ENCODE results near the gene CCIN.
"Not testable (repeated sequence)": the region's sequence is repeated elsewhere in the genome, so short reads cannot be mapped to it uniquely, and the experiment has no call there.

The CCIN gene

GRCh38 chr9:36158917-36159316, 10.3 kb upstream of the CCIN start:
- DNase-seq (ENCODE audit: low read depth): peak; percentile 56

- not testable (repeated sequence) for DNase-seq (ENCODE audit: low read depth)
Measured at GRCh38 chr9:36159509-36159908, 9.7 kb upstream of the CCIN start.

GRCh38 chr9:36160126-36160525, 9.1 kb upstream of the CCIN start:
- DNase-seq (ENCODE audit: low read depth): not testable (repeated sequence)

GRCh38 chr9:36161187-36161586, 8.0 kb upstream of the CCIN start:
- peak; percentile 60 for DNase-seq (ENCODE audit: low read depth)

GRCh38 chr9:36162211-36162738, 6.9 kb upstream of the CCIN start:
- DNase-seq (ENCODE audit: low read depth): no peak

- DNase-seq (ENCODE audit: low read depth): peak; percentile 75
Measured at GRCh38 chr9:36163049-36163785, 6.0 kb upstream of the CCIN start.

GRCh38 chr9:36163786-36164170, 5.4 kb upstream of the CCIN start:
- peak; percentile 62 for DNase-seq (ENCODE audit: low read depth)

GRCh38 chr9:36164372-36164771, 4.8 kb upstream of the CCIN start:
- DNase-seq (ENCODE audit: low read depth): no peak

GRCh38 chr9:36164989-36165388, 4.2 kb upstream of the CCIN start:
- DNase-seq (ENCODE audit: low read depth): no peak

- peak; percentile 67 for DNase-seq (ENCODE audit: low read depth)
Measured at GRCh38 chr9:36165826-36166167, 3.4 kb upstream of the CCIN start.

- peak; percentile 90 for DNase-seq (ENCODE audit: low read depth)
Measured at GRCh38 chr9:36166168-36166927, 2.8 kb upstream of the CCIN start.

- no peak for DNase-seq (ENCODE audit: low read depth)
Measured at GRCh38 chr9:36169708-36170107, 520 bp downstream of the CCIN start.

GRCh38 chr9:36170531-36170930, 1.3 kb downstream of the CCIN start:
- no peak for DNase-seq (ENCODE audit: low read depth)

GRCh38 chr9:36173861-36174260, 4.7 kb downstream of the CCIN start:
- no peak for DNase-seq (ENCODE audit: low read depth)

- no peak for DNase-seq (ENCODE audit: low read depth)
Measured at GRCh38 chr9:36174271-36174670, 5.1 kb downstream of the CCIN start.

GRCh38 chr9:36174731-36175130, 5.5 kb downstream of the CCIN start:
- no peak for DNase-seq (ENCODE audit: low read depth)

- not testable (repeated sequence) for DNase-seq (ENCODE audit: low read depth)
Measured at GRCh38 chr9:36175209-36175608, 6.0 kb downstream of the CCIN start.

GRCh38 chr9:36176496-36176895, 7.3 kb downstream of the CCIN start:
- not testable (repeated sequence) for DNase-seq (ENCODE audit: low read depth)

- DNase-seq (ENCODE audit: low read depth): no peak
Measured at GRCh38 chr9:36177571-36177970, 8.4 kb downstream of the CCIN start.

- DNase-seq (ENCODE audit: low read depth): not testable (repeated sequence)
Measured at GRCh38 chr9:36180243-36180642, 11.1 kb downstream of the CCIN start.

GRCh38 chr9:36187414-36187813, 18.2 kb downstream of the CCIN start:
- DNase-seq (ENCODE audit: low read depth): peak; percentile 91

GRCh38 chr9:36188212-36188611, 19.0 kb downstream of the CCIN start:
- DNase-seq (ENCODE audit: low read depth): no peak

GRCh38 chr9:36189976-36190375, 20.8 kb downstream of the CCIN start:
- DNase-seq (ENCODE audit: low read depth): no peak
